ENCODE data around the gene TMEM89. TPM values are rescaled to one million over a fixed set of nuclear protein-coding genes. Genes with fewer than 3 reads are reported as not detected.

TMEM89 gene
- total and polyA plus RNA-seq, 2 donors (not counting 1 experiment from before 2014, with no cell fraction given): not detected

DNA sequence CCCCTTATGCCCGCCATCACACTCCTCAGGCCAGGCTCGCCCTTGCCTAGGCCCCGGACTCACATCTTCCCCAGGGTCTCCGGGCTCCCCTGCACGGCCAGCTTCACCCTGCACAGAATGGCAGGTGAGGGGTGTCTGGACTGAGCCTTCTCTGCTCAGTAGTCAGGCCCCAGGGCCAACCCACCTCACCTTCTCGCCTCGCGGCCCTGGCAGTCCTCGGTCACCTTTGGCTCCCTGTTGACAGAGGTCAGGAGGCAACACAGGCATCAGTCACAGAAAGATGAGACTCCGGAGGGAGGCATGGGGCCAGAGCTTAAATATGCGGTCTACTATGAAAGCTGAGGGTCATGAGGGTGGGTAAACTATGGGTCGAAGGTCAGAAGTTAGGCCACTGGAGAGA, 49.6 kb downstream of the TMEM89 start:
- ATAC-seq (ENCODE audit: low read depth) (no peak), DNase-seq (no peak)
- Mint-ChIP-seq H3K4me1 (no peaks in the 10 kb centered on the region), H3K27me3 (no peaks in the 10 kb centered on the region), H3K9me3 (ENCODE audit: insufficient read depth) (no peaks in the 10 kb centered on the region), H3K27ac (no peak overlapping the region), H3K4me3 (no peak overlapping the region)
- no peak overlapping the region for H2AFZ ChIP-seq (ENCODE audit: insufficient read depth, low read depth, low read length, poor library complexity, severe bottlenecking)
- intact Hi-C loops (cut with micrococcal nuclease): no loop called here
- TF ChIP-seq EZH2 (IDR thresholded peaks at IDR 0.05; ENCODE audit: borderline replicate concordance, insufficient read depth, low read depth, low read length, poor library complexity, severe bottlenecking): no peak
- TF ChIP-seq, protein P1, sequence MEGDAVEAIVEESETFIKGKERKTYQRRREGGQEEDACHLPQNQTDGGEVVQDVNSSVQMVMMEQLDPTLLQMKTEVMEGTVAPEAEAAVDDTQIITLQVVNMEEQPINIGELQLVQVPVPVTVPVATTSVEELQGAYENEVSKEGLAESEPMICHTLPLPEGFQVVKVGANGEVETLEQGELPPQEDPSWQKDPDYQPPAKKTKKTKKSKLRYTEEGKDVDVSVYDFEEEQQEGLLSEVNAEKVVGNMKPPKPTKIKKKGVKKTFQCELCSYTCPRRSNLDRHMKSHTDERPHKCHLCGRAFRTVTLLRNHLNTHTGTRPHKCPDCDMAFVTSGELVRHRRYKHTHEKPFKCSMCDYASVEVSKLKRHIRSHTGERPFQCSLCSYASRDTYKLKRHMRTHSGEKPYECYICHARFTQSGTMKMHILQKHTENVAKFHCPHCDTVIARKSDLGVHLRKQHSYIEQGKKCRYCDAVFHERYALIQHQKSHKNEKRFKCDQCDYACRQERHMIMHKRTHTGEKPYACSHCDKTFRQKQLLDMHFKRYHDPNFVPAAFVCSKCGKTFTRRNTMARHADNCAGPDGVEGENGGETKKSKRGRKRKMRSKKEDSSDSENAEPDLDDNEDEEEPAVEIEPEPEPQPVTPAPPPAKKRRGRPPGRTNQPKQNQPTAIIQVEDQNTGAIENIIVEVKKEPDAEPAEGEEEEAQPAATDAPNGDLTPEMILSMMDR (IDR thresholded peaks at IDR 0.05): no peak
- H3K9me3 ChIP-seq (ENCODE audit: control extremely low read depth in 1 of 3, control insufficient read depth in 2 of 3, insufficient read depth in 1 of 3, low read length in 2 of 3): no peaks in the 10 kb centered on the region
- no peak overlapping the region for H3K27ac ChIP-seq (ENCODE audit: low read length in 2 of 2)
- ChIA-PET CTCF (no interaction called here), POLR2A (no interaction called here)
- no peak overlapping the region for H3K9ac ChIP-seq (ENCODE audit: low read length)
- H4K20me1 ChIP-seq (ENCODE audit: control insufficient read depth, insufficient read depth, low read length, poor library complexity, severe bottlenecking): no peaks in the 10 kb centered on the region
- 91% methylated on average over 12 of the region's 12 CpGs for WGBS (ENCODE audit: insufficient coverage)
- H3K79me2 ChIP-seq (ENCODE audit: control insufficient read depth, insufficient read depth, low read length): no peaks in the 10 kb centered on the region
- no peaks in the 10 kb centered on the region for H3K4me1 ChIP-seq (ENCODE audit: control insufficient read depth in 2 of 2, insufficient read depth in 2 of 2, low read length in 2 of 2)
- no peaks in the 10 kb centered on the region for H3K36me3 ChIP-seq (replicated peaks in 1 of 2; ENCODE audit: control extremely low read depth in 1 of 2, control insufficient read depth in 1 of 2, extremely low read depth in 1 of 2, insufficient read depth in 2 of 2, low read length in 1 of 2)
- no peak overlapping the region for H3K4me3 ChIP-seq (ENCODE audit: control extremely low read depth in 1 of 5, extremely low read depth in 1 of 5, insufficient read depth in 1 of 5, low read depth in 2 of 5, low read length in 4 of 5)
- no peaks in the 10 kb centered on the region for H3K27me3 ChIP-seq (replicated peaks in 1 of 4; ENCODE audit: control extremely low read depth in 1 of 4, control insufficient read depth in 3 of 4, insufficient read depth in 4 of 4, low read length in 3 of 4)
- H3K4me2 ChIP-seq (replicated peaks; ENCODE audit: low read depth, low read length, poor library complexity, severe bottlenecking): no peak overlapping the region

Other genes starting within 250 kb of the TMEM89 start
- not detected in 2 replicates for gene FBXW12, start 249.6 kb downstream of the TMEM89 start, total RNA-seq
- not detected in 2 replicates for gene FBXW12, start 249.6 kb downstream of the TMEM89 start, polyA plus RNA-seq
- gene PLXNB1, start 191.7 kb downstream of the TMEM89 start, total RNA-seq: 3.9 and 5.0 TPM in 2 replicates
- gene PLXNB1, start 191.7 kb downstream of the TMEM89 start, polyA plus RNA-seq: 0.95 and 1.6 TPM in 2 replicates
- 5.0 and 6.2 TPM in 2 replicates for gene CCDC51, start 181.7 kb downstream of the TMEM89 start, total RNA-seq
- 4.5 and 5.9 TPM in 2 replicates for gene CCDC51, start 181.7 kb downstream of the TMEM89 start, polyA plus RNA-seq
- gene TMA7, start 181.5 kb downstream of the TMEM89 start, total RNA-seq: 185 and 194 TPM in 2 replicates
- gene TMA7, start 181.5 kb downstream of the TMEM89 start, polyA plus RNA-seq: 169 and 191 TPM in 2 replicates
- gene ATRIP, start 175.0 kb downstream of the TMEM89 start, total RNA-seq: 11.6 and 14.3 TPM in 2 replicates
- gene ATRIP, start 175.0 kb downstream of the TMEM89 start, polyA plus RNA-seq: 10.5 and 12.6 TPM in 2 replicates
- 145 and 147 TPM in 2 replicates for gene SHISA5, start 117.6 kb downstream of the TMEM89 start, total RNA-seq
- 133 and 183 TPM in 2 replicates for gene SHISA5, start 117.6 kb downstream of the TMEM89 start, polyA plus RNA-seq
- gene PFKFB4, start 65.0 kb downstream of the TMEM89 start, total RNA-seq: 3.2 and 3.3 TPM in 2 replicates
- 1.3 and 1.7 TPM in 2 replicates for gene PFKFB4, start 65.0 kb downstream of the TMEM89 start, polyA plus RNA-seq
- not detected in 2 replicates for gene UCN2, start 58.0 kb downstream of the TMEM89 start, total RNA-seq
- gene UCN2, start 58.0 kb downstream of the TMEM89 start, polyA plus RNA-seq: not detected in 2 replicates
- gene COL7A1, start 26.4 kb downstream of the TMEM89 start, total RNA-seq: 2.1 and 3.3 TPM in 2 replicates
- gene COL7A1, start 26.4 kb downstream of the TMEM89 start, polyA plus RNA-seq: 0.75 and 2.9 TPM in 2 replicates
- gene UQCRC1, start 12.1 kb downstream of the TMEM89 start, total RNA-seq: 98.9 and 99.9 TPM in 2 replicates
- 132 and 195 TPM in 2 replicates for gene UQCRC1, start 12.1 kb downstream of the TMEM89 start, polyA plus RNA-seq
- gene SLC26A6, start 13.7 kb upstream of the TMEM89 start, total RNA-seq: 26.7 and 30.6 TPM in 2 replicates
- gene SLC26A6, start 13.7 kb upstream of the TMEM89 start, polyA plus RNA-seq: 22.5 and 24.0 TPM in 2 replicates
- gene CELSR3, start 41.1 kb upstream of the TMEM89 start, total RNA-seq: 2.5 and 2.8 TPM in 2 replicates
- 1.2 and 2.4 TPM in 2 replicates for gene CELSR3, start 41.1 kb upstream of the TMEM89 start, polyA plus RNA-seq
- gene NCKIPSD, start 64.1 kb upstream of the TMEM89 start, total RNA-seq: 19.1 and 19.7 TPM in 2 replicates
- gene NCKIPSD, start 64.1 kb upstream of the TMEM89 start, polyA plus RNA-seq: 14.6 and 24.6 TPM in 2 replicates
- gene IP6K2, start 95.5 kb upstream of the TMEM89 start, total RNA-seq: 138 and 140 TPM in 2 replicates
- 132 and 158 TPM in 2 replicates for gene IP6K2, start 95.5 kb upstream of the TMEM89 start, polyA plus RNA-seq
- gene PRKAR2A, start 226.1 kb upstream of the TMEM89 start, total RNA-seq: 25.0 and 27.5 TPM in 2 replicates
- gene PRKAR2A, start 226.1 kb upstream of the TMEM89 start, polyA plus RNA-seq: 4.3 and 6.0 TPM in 2 replicates